GM15510 (cell line): ENCODE measurements around the gene HADHB.

Experiments
- POLR2A ChIP-seq: IDR thresholded peaks from 3 replicates; pipeline ENCODE4 v1.6.1; 2011; ENCODE audit warnings: borderline replicate concordance; ENCODE audit not compliant: insufficient read length; ENCODE audit errors: extremely low read depth

HADHB gene

GRCh38 chr2:26330114-26330549 lies 85.4 kb downstream of the HADHB start:
- no peak for TF ChIP-seq POLR2A

DNA sequence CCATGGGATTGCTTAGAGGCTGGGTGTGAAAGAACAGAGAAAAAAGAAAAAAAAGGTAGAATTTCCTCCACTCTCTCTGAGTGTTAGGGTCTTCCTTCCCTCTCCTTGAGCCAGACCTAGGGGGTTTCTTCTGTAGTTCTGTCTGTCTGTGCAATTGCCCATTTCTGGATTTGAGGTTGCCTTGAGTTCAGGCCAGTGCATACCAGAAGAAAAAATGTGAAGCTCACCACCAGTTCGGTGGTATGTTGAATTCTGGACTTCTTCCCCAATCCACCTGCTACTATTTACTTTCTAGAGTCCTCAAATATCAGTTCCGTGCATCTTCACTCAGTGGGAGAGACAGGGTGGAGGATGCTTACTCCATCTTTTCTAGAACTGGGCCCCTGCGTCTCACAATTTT lies 85.9 kb downstream of the HADHB start:
- TF ChIP-seq POLR2A: no peak

DNA sequence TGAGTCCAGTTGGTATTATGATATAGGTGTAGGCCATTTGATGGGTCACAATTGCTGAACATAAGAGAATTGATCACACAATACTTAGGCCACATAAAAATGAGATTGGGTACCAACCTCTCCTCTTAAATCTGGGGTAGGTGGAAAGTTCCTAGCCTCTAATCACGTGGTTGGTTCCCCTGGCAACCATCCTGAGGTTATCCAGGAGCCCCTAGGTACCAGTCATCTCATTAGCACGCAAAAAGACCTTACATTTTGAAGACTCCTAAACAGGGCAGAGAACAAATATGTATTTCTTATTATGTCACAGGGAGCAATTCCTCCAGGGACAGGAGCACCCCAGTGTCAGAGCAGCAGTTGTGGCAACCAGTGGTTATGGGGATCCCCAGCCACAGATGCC lies 88.6 kb downstream of the HADHB start:
- no peak for TF ChIP-seq POLR2A

- no peak for TF ChIP-seq POLR2A
These were observed 90.5 kb downstream of the HADHB start for GRCh38 chr2:26335231-26335630.

GRCh38 chr2:26336719-26337118 lies 92.0 kb downstream of the HADHB start:
- no peak for TF ChIP-seq POLR2A

DNA sequence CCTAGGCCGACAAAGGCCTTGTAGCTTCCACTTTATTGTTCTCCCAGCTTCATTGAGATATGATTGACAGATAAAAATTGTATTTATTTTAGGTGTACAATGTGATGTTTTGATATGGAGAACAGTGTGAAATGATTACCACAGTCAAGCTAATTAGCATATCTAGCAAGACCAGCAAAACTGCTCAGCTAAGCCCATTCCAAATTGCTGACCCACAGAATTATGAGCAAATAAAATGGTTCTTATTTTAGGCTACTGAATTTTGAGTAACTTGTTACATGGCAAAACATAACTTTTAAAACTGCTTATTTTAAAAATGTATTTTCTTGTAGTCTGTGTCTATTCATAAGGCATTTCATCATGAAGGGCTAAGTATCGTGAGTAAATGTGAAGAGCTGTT lies 92.6 kb downstream of the HADHB start:
- no peak for TF ChIP-seq POLR2A
